SK-N-MC (cell line): ENCODE results near the gene AXIN1.

Experiments
- EZH2 ChIP-seq: fragments of 200-600 bp; sonication (generic); IDR thresholded peaks from one replicate; pipeline ENCODE4 v1.6.1; 2017; ENCODE audit warnings: antibody characterized with exemption
- POLR2AphosphoS5 ChIP-seq: IDR thresholded peaks from 2 replicates; pipeline ENCODE4 v1.6.1; 2012; ENCODE audit warnings: mild to moderate bottlenecking, low read depth, low read length, borderline replicate concordance

- TF ChIP-seq EZH2 (no peak), POLR2AphosphoS5 (no peak)
Observed at GRCh38 chr16:361341-361871, 8.9 kb upstream of the AXIN1 start.
